K562 (cell line): ENCODE data around the gene CPTP. TPM values are rescaled to one million over a fixed set of nuclear protein-coding genes. Genes with fewer than 3 reads are reported as not detected.

Experiments used
- ATAC-seq: fragments of 200-7000 bp; cut with Tn5 transposase; 3 replicates; pipeline ENCODE4 v1.9.1; 2020; ENCODE audit warnings: moderate library complexity
- BruUV-seq: library from RNA; stranded (reverse); fragments of 400-500 nt; replicated peaks from 2 replicates; lab custom pipeline; 2021; lab: Mats Ljungman, UMichigan
- CTCF ChIA-PET: fragments of 300-600 bp; formaldehyde crosslinking; extraction: SDS; loops from one replicate; lab custom pipeline; 2021; ENCODE audit warnings: low intra/inter-chr PET ratio; lab: Yijun Ruan, JAX
- POLR2A ChIA-PET: fragments of 300-600, 350-650 bp; sonication (Branson Sonifier 250); formaldehyde crosslinking; extraction: SDS; loops from one replicate; lab custom pipeline; 2021; ENCODE audit warnings: antibody characterized with exemption, inconsistent platforms; lab: Yijun Ruan, JAX
- DNase-seq, 4 experiments: peaks; one replicate each; pipeline versions ENCODE4 v3.0.0 to v3.0.0-alpha.2; 2011 to 2018; ENCODE audit warnings: low spot score in 3 of 4, mixed read lengths in 3 of 4; ENCODE audit errors: extremely low read depth in 1 of 4
- FAIRE-seq: peaks from 2 replicates; lab custom pipeline; 2011; peaks lifted over from hg19 to GRCh38; lab: Jason Lieb, UNC
- H2AFZ ChIP-seq: 2 replicates; pipeline ENCODE4 v1.6.0; 2011; ENCODE audit warnings: low read depth, low read length, control low read depth, inconsistent platforms
- H3K27ac ChIP-seq: fragments of 200-600 bp; 3 replicates; pipeline ENCODE4 v1.8.0; 2011; ENCODE audit warnings: low read depth, mild to moderate bottlenecking, control low read depth, inconsistent platforms, low read length, moderate library complexity, mixed read lengths; ENCODE audit errors: extremely low read depth
- H3K27me3 ChIP-seq, 2 experiments: fragments of 300-600 bp in 1 of 2; 2 replicates in 1 of 2; 3 replicates in 1 of 2; pipeline versions ENCODE4 v1.6.0 to v1.8.0; 2011; ENCODE audit warnings: inconsistent platforms in 2 of 2, low read length in 2 of 2, mild to moderate bottlenecking in 1 of 2, mixed read lengths in 1 of 2, moderate library complexity in 1 of 2; ENCODE audit not compliant: control insufficient read depth in 2 of 2, insufficient read depth in 2 of 2
- H3K36me3 ChIP-seq: fragments of 300-600 bp; 3 replicates; pipeline ENCODE4 v1.8.0; 2011; ENCODE audit warnings: mild to moderate bottlenecking, low read length, inconsistent platforms; ENCODE audit not compliant: control insufficient read depth, insufficient read depth
- H3K4me1 ChIP-seq, 2 experiments: fragments of 200-600 bp in 1 of 2; replicated peaks in 1 of 2; 2 replicates in 1 of 2; 3 replicates in 1 of 2; pipeline versions ENCODE4 v1.5.1 to v1.8.0; 2011; ENCODE audit warnings: inconsistent platforms in 2 of 2, low read length in 2 of 2, mild to moderate bottlenecking in 1 of 2, mixed read lengths in 1 of 2, moderate library complexity in 1 of 2; ENCODE audit not compliant: control insufficient read depth in 2 of 2, insufficient read depth in 2 of 2
- H3K4me2 ChIP-seq: 2 replicates; pipeline ENCODE4 v1.6.1; 2011; ENCODE audit warnings: low read length, control low read depth, inconsistent platforms, mixed read lengths; ENCODE audit not compliant: insufficient read depth
- H3K4me3 ChIP-seq: fragments of 200-600 bp; sonication (generic), shearing (Covaris generic); 2 replicates; pipeline ENCODE4 v1.5.1; 2016; ENCODE audit warnings: control low read depth, inconsistent platforms
- H3K79me2 ChIP-seq: fragments of 200-600 bp; 3 replicates; pipeline ENCODE4 v1.8.0; 2011; ENCODE audit warnings: low read length, inconsistent platforms; ENCODE audit not compliant: control insufficient read depth, insufficient read depth
- H3K9ac ChIP-seq, 2 experiments: 2 replicates each; pipeline versions ENCODE4 v1.6.0 to v1.6.1; 2011; ENCODE audit warnings: low read depth in 2 of 2, low read length in 2 of 2, control low read depth in 1 of 2, inconsistent platforms in 1 of 2, mild to moderate bottlenecking in 1 of 2, mixed read lengths in 1 of 2; ENCODE audit not compliant: insufficient read depth in 1 of 2
- H3K9me1 ChIP-seq: one replicate; pipeline ENCODE4 v1.6.0; 2011; ENCODE audit warnings: inconsistent platforms, mild to moderate bottlenecking, low read length, moderate library complexity; ENCODE audit not compliant: control insufficient read depth, insufficient read depth
- H3K9me3 ChIP-seq: replicated peaks from 2 replicates; pipeline ENCODE4 v1.5.1; 2011; ENCODE audit warnings: low read depth, low read length, inconsistent platforms; ENCODE audit not compliant: control insufficient read depth, insufficient read depth
- H4K20me1 ChIP-seq: replicated peaks from 2 replicates; pipeline ENCODE4 v1.6.1; 2011; ENCODE audit warnings: low read length, inconsistent platforms, mixed read lengths; ENCODE audit not compliant: control insufficient read depth, insufficient read depth
- CBX1 ChIP-seq: sonication (generic); IDR thresholded peaks from 2 replicates; pipeline ENCODE4 v1.6.1; 2016; ENCODE audit warnings: antibody characterized with exemption, low read depth, mild to moderate bottlenecking
- CCNT2 ChIP-seq: IDR thresholded peaks from 2 replicates; pipeline ENCODE4 v1.6.1; 2011; ENCODE audit warnings: borderline replicate concordance, low read depth, mild to moderate bottlenecking, moderate library complexity, mixed read lengths, low read length; ENCODE audit not compliant: insufficient read length; ENCODE audit errors: extremely low read depth
- FIP1L1 ChIP-seq: fragments of 200-400 bp; formaldehyde crosslinking; IDR thresholded peaks from 2 replicates; pipeline ENCODE4 v1.6.1; 2018; ENCODE audit warnings: mild to moderate bottlenecking, low read depth, low read length; ENCODE audit not compliant: poor library complexity, severe bottlenecking
- HNRNPL ChIP-seq: fragments of 200-400 bp; formaldehyde crosslinking; IDR thresholded peaks from 2 replicates; pipeline ENCODE4 v1.6.1; 2017; ENCODE audit warnings: low read depth, mild to moderate bottlenecking, low read length
- NONO ChIP-seq, 2 experiments: fragments of 200-400 bp in 1 of 2; fragments of 450-650 bp in 1 of 2; formaldehyde crosslinking in 1 of 2; IDR thresholded peaks; 2 replicates each; pipeline ENCODE4 v1.6.1; 2017; ENCODE audit warnings: low read depth in 2 of 2, mild to moderate bottlenecking in 2 of 2, moderate library complexity in 2 of 2, low read length in 1 of 2
- POLR2G ChIP-seq: fragments of 200-400 bp; formaldehyde crosslinking; IDR thresholded peaks from 2 replicates; pipeline ENCODE4 v1.6.1; 2017; ENCODE audit warnings: low read depth, mild to moderate bottlenecking, antibody characterized with exemption, low read length, moderate library complexity
- PTTG1 ChIP-seq: fragments of 450-650 bp; IDR thresholded peaks from 2 replicates; pipeline ENCODE4 v1.6.1; 2016; ENCODE audit warnings: low read depth, mild to moderate bottlenecking, missing genetic modification characterization, missing compliant biosample characterization
- RBFOX2 ChIP-seq: fragments of 200-400 bp; formaldehyde crosslinking; IDR thresholded peaks from 2 replicates; pipeline ENCODE4 v1.6.1; 2017; ENCODE audit warnings: low read depth, mild to moderate bottlenecking, low read length, moderate library complexity
- THAP12 ChIP-seq: fragments of 250-450 bp; sonication (Bioruptor Pico); IDR thresholded peaks from 2 replicates; pipeline ENCODE4 v1.9.0; 2021; ENCODE audit warnings: mild to moderate bottlenecking, inconsistent platforms
- THAP7 ChIP-seq: fragments of 250-450 bp; sonication (Bioruptor Pico); IDR thresholded peaks from 2 replicates; pipeline ENCODE4 v1.5.0; 2021
- ZNF408 ChIP-seq: fragments of 250-450 bp; sonication (Bioruptor Pico); IDR thresholded peaks from 2 replicates; pipeline ENCODE4 v1.4.0; 2020; ENCODE audit warnings: low read depth, mild to moderate bottlenecking, moderate library complexity
- WGBS: fragments of 100-300 bp; shearing (Covaris generic); methylation state at CpG from one replicate; pipeline ENCODE4 v1.1.6; 2016; ENCODE audit warnings: low coverage, mixed read lengths; ENCODE audit not compliant: insufficient coverage; ENCODE audit errors: missing lambda C conversion rate; 5-methylcytosine and 5-hydroxymethylcytosine counted together
- in situ Hi-C: fragments of 300-500 bp; cut with MboI; formaldehyde crosslinking; loops from 4 replicates; pipeline ENCODE4 v1.15.0; 2018; ENCODE audit warnings: inconsistent platforms, mixed read lengths
- intact Hi-C: fragments of 100-400 bp; cut with micrococcal nuclease; formaldehyde crosslinking; loops from 2 replicates; pipeline ENCODE4 v1.14.2; 2022
- polyA plus RNA-seq, 8 experiments: library from polyadenylated mRNA; depleted of rRNA in 4 of 8; stranded (reverse) in 5 of 8; unstranded in 3 of 8; fragments of >200 nt; fragmentation: Nextera tagmentation in 2 of 8; fragmentation: Illumina TruSeq in 1 of 8; extraction: Ambion mirVana in 2 of 8; extraction: Trizol in 1 of 8; gene quantifications; 2 replicates each; pipeline versions ENCODE4 v1.2.1 to v1.2.3, GENCODE V29; 2011 to 2014; ENCODE audit warnings: inconsistent platforms in 1 of 8, missing spikeins in 1 of 8
- total RNA-seq, 7 experiments: library from RNA; depleted of rRNA in 6 of 7; stranded (reverse); fragments of >200 nt in 6 of 7; fragmentation: Illumina TruSeq in 2 of 7; extraction: Trizol in 2 of 7; gene quantifications; 2 replicates each; pipeline versions ENCODE4 v1.2.1 to v1.2.3, GENCODE V29; 2011 to 2021; ENCODE audit warnings: low replicate concordance in 1 of 7
- TF ChIP-seq, protein P1 (sequence below): fragments of 200-400 bp; formaldehyde crosslinking; IDR thresholded peaks from 2 replicates; pipeline ENCODE4 v1.6.1; 2017; ENCODE audit warnings: mild to moderate bottlenecking, low read depth, low read length, moderate library complexity

The CPTP gene
- total and polyA plus RNA-seq, 9 of the 15 experiments (the other 6 are each of a cell fraction or from before 2014, with no cell fraction given): 0.11 to 25.8 (median 3.5) TPM

- H3K4me3 ChIP-seq: no peak overlapping the region
- peaks cover 3% of the 10 kb centered on the region; the same call in 1 of the 2 replicates for H4K20me1 ChIP-seq
- H3K79me2 ChIP-seq: peaks cover 11% of the 10 kb centered on the region; the same call in 2 of the 3 replicates
- no peaks in the 10 kb centered on the region for H3K36me3 ChIP-seq
- no TSS peak for BruUV-seq
- FAIRE-seq (no peak), DNase-seq (no peak), ATAC-seq (no peak)
- no peaks in the 10 kb centered on the region for H3K9me3 ChIP-seq
- H3K27ac ChIP-seq: no peak overlapping the region
- no peaks in the 10 kb centered on the region for H3K9me1 ChIP-seq
- H3K9ac ChIP-seq: no peak overlapping the region
- H3K4me1 ChIP-seq: peaks cover 24 to 81% of the 10 kb centered on the region in 2 experiments
- H3K4me2 ChIP-seq: no peak overlapping the region
- in situ Hi-C loops (no loop called here), intact Hi-C loops (no loop called here)
- POLR2A ChIA-PET: interaction anchor here (0.7 to 1.1 kb wide), 2 partner anchors 17 to 142 kb away, joined by 3 read pairs; no protein-coding TSS in a partner anchor
- CTCF ChIA-PET: no interaction called here
- H2AFZ ChIP-seq: no peak overlapping the region
- no peaks in the 10 kb centered on the region for H3K27me3 ChIP-seq
- WGBS: 98% methylated on average over 44 of the region's 116 CpGs
- TF ChIP-seq CBX1 (peak; percentile 3; the same call in 1 of the 2 replicates), CCNT2 (peak; percentile 26), THAP7 (CRISPR knock-in tag) (no peak), RBFOX2 (peak; percentile 9; the same call in 1 of the 2 replicates), THAP12 (CRISPR knock-in tag) (no peak), NONO (IDR thresholded peaks at IDR 0.05; ENCODE audit: low read depth in 2 of 2, low read length in 1 of 2) (peak in 1 of 2 experiments; percentile 22; a peak in 1 of 4 replicates), PTTG1 (tag) (no peak), HNRNPL (peak; percentile 66; the same call in 1 of the 2 replicates), FIP1L1 (peak; percentile 53), ZNF408 (CRISPR knock-in tag) (no peak), POLR2G (peak; percentile 66; the same call in 1 of the 2 replicates)
- TF ChIP-seq, protein P1, sequence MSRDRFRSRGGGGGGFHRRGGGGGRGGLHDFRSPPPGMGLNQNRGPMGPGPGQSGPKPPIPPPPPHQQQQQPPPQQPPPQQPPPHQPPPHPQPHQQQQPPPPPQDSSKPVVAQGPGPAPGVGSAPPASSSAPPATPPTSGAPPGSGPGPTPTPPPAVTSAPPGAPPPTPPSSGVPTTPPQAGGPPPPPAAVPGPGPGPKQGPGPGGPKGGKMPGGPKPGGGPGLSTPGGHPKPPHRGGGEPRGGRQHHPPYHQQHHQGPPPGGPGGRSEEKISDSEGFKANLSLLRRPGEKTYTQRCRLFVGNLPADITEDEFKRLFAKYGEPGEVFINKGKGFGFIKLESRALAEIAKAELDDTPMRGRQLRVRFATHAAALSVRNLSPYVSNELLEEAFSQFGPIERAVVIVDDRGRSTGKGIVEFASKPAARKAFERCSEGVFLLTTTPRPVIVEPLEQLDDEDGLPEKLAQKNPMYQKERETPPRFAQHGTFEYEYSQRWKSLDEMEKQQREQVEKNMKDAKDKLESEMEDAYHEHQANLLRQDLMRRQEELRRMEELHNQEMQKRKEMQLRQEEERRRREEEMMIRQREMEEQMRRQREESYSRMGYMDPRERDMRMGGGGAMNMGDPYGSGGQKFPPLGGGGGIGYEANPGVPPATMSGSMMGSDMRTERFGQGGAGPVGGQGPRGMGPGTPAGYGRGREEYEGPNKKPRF: peak; percentile 57; the same call in 1 of the 2 replicates
Observed at GRCh38 chr1:1354271-1355247, 30.0 kb downstream of the CPTP start.
